ENCODE measurements around the gene DMXL1.

The DMXL1 gene

DNA sequence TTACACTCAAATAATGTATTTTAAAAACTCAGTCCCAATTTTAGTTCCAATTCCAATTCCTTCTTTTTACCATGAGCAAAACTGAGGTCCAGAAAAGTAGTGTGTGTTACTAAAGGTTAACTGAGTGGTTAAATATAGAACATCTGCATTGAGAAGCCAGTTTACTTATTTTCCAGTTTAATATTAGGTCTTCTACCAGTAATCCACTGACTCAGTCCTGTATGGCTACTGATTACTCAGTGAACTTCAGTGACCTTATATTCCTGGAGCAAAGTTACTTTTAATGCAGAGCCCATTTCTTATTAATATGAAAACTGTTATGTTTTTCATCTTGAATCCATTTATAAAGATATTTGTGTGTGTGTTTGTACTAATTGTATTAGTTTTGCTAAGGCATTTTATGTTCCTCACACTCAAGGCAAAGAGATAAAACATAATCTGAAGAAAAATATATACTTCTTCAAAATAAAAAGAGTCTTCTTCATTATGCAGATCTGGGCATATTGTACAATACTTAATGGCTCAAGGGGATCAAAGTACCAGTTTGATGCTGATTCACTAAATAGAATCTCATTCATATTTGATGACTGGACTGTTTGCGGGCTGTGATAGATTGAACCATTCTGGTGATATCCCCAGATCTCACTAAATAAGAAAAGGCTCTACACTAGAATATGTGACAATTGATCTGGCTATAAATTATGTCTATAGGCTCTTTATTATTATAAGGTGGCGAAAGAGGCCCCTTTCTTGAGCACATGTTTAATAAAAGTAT lies 60.8 kb downstream of the DMXL1 start:
- TF ChIP-seq POLR2AphosphoS5 (IDR thresholded peaks at IDR 0.05; ENCODE audit: low read depth, low read length): no peak
- TF ChIP-seq, protein P1, sequence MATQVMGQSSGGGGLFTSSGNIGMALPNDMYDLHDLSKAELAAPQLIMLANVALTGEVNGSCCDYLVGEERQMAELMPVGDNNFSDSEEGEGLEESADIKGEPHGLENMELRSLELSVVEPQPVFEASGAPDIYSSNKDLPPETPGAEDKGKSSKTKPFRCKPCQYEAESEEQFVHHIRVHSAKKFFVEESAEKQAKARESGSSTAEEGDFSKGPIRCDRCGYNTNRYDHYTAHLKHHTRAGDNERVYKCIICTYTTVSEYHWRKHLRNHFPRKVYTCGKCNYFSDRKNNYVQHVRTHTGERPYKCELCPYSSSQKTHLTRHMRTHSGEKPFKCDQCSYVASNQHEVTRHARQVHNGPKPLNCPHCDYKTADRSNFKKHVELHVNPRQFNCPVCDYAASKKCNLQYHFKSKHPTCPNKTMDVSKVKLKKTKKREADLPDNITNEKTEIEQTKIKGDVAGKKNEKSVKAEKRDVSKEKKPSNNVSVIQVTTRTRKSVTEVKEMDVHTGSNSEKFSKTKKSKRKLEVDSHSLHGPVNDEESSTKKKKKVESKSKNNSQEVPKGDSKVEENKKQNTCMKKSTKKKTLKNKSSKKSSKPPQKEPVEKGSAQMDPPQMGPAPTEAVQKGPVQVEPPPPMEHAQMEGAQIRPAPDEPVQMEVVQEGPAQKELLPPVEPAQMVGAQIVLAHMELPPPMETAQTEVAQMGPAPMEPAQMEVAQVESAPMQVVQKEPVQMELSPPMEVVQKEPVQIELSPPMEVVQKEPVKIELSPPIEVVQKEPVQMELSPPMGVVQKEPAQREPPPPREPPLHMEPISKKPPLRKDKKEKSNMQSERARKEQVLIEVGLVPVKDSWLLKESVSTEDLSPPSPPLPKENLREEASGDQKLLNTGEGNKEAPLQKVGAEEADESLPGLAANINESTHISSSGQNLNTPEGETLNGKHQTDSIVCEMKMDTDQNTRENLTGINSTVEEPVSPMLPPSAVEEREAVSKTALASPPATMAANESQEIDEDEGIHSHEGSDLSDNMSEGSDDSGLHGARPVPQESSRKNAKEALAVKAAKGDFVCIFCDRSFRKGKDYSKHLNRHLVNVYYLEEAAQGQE (IDR thresholded peaks at IDR 0.05; ENCODE audit: insufficient read depth in 1 of 2, low read depth in 2 of 2, low read length in 2 of 2): no peak
- no peak for TF ChIP-seq FOXP2 (optimal IDR thresholded peaks at IDR 0.05; ENCODE audit: borderline replicate concordance, extremely low read depth, extremely low read length, insufficient read depth)
- TF ChIP-seq TAF1 (IDR thresholded peaks at IDR 0.05; ENCODE audit: borderline replicate concordance, insufficient read depth, low read length): no peak
- TF ChIP-seq SIN3A (IDR thresholded peaks at IDR 0.05; ENCODE audit: borderline replicate concordance, insufficient read depth, low read length): no peak

DNA sequence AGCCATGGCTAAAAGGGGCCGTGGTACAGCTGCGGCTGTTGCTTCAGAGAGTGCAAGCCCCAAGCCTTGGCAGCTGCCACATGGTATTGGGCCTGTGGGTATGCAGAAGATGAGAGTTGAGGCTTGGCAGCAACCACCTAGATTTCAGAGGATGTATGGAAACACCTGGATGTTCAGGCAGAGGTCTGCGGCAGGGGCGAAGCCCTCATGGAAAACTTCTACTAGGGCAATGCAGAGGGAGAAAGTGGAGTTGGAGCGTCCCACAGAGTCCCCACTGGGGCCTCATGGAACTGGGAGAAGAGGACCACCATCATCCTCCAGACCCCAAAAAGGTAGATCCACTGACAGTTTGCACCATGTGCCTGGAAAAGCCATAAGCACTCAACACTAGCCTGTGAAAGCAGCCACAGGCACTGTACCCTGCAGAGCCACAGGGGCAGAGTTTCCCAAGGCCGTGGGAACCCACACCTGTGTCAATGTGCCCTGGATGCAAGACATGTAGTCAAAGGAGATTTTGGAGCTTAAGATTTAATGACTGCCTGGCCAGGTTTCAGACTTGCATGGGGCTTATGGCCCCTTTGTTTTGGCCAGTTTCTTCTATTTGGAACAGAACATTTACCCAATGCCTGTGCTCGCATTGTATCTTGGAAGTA lies 65.9 kb downstream of the DMXL1 start:
- TF ChIP-seq TAF1 (IDR thresholded peaks at IDR 0.05; ENCODE audit: borderline replicate concordance, insufficient read depth, low read length) (no peak), POLR2AphosphoS5 (IDR thresholded peaks at IDR 0.05; ENCODE audit: low read depth, low read length) (no peak), FOXP2 (optimal IDR thresholded peaks at IDR 0.05; ENCODE audit: borderline replicate concordance, extremely low read depth, extremely low read length, insufficient read depth) (no peak), SIN3A (IDR thresholded peaks at IDR 0.05; ENCODE audit: borderline replicate concordance, insufficient read depth, low read length) (no peak)
- TF ChIP-seq, protein P1 (IDR thresholded peaks at IDR 0.05; ENCODE audit: insufficient read depth in 1 of 2, low read depth in 2 of 2, low read length in 2 of 2): no peak

DNA sequence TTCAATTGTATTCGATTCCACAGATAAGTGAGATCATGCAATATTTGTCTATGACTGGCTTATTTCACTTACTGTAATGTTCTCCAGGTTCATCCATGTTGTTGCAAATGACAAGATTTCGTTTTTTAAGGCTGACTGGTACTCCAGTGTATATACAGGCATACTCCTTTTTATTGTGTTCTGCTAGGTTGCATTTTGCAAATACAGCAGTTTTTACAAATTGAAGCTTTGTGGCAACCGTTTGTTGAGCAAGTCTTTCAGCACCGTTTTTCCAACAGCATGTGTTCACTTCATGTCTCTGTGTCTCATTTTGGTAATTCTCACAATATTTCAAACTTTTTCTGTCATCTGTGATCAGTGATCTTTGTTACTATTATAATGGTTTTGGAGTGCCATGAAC lies 82.7 kb downstream of the DMXL1 start:
- TF ChIP-seq, protein P1 (IDR thresholded peaks at IDR 0.05; ENCODE audit: insufficient read depth in 1 of 2, low read depth in 2 of 2, low read length in 2 of 2): no peak
- TF ChIP-seq FOXP2 (optimal IDR thresholded peaks at IDR 0.05; ENCODE audit: borderline replicate concordance, extremely low read depth, extremely low read length, insufficient read depth) (no peak), SIN3A (IDR thresholded peaks at IDR 0.05; ENCODE audit: borderline replicate concordance, insufficient read depth, low read length) (no peak), POLR2AphosphoS5 (IDR thresholded peaks at IDR 0.05; ENCODE audit: low read depth, low read length) (no peak), TAF1 (IDR thresholded peaks at IDR 0.05; ENCODE audit: borderline replicate concordance, insufficient read depth, low read length) (no peak)

DNA sequence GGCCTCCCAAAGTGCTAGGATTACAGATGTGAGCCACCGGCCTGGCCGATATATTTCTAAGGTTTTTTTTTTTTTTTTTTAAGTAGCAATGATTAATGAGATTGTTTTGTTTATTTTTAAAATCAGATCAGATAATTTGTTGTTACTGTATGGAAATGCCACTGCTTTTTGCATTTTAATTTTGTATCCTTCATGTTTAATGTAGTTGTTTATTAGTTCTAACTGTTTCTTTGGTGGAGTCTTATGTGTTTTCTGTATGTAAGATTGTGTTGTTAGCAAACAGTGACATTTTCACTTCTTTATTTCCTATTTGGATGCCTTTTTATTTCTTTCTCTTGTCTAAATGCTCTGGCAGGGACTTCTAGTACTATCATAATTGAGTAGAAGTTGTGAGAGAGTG lies 87.3 kb downstream of the DMXL1 start:
- TF ChIP-seq POLR2AphosphoS5 (IDR thresholded peaks at IDR 0.05; ENCODE audit: low read depth, low read length): no peak
- TF ChIP-seq SIN3A (IDR thresholded peaks at IDR 0.05; ENCODE audit: borderline replicate concordance, insufficient read depth, low read length): no peak
- TF ChIP-seq FOXP2 (optimal IDR thresholded peaks at IDR 0.05; ENCODE audit: borderline replicate concordance, extremely low read depth, extremely low read length, insufficient read depth): no peak
- no peak for TF ChIP-seq TAF1 (IDR thresholded peaks at IDR 0.05; ENCODE audit: borderline replicate concordance, insufficient read depth, low read length)
- TF ChIP-seq, protein P1 (IDR thresholded peaks at IDR 0.05; ENCODE audit: insufficient read depth in 1 of 2, low read depth in 2 of 2, low read length in 2 of 2): no peak

Data from PFSK-1 (cell line).